Right hindlimb (tissue), 1 donor: ENCODE measurements around the gene CLPX.
"Not testable (repeated sequence)": the region's sequence is repeated elsewhere in the genome, so short reads cannot be mapped to it uniquely, and the experiment has no call there.

ENCODE experiments used
- DNase-seq: peaks from one replicate; pipeline ENCODE4 v3.0.0-alpha.2; 2018

CLPX gene

GRCh38 chr15:65204931-65205660, 20.0 kb upstream of the CLPX start:
- DNase-seq = no peak

- DNase-seq = no peak
Measured at GRCh38 chr15:65204236-65204930, 19.2 kb upstream of the CLPX start.

- no peak for DNase-seq
Measured at GRCh38 chr15:65201918-65202317, 16.8 kb upstream of the CLPX start.

- no peak for DNase-seq
Measured at GRCh38 chr15:65198571-65198970, 13.4 kb upstream of the CLPX start.

- DNase-seq = no peak
Measured at GRCh38 chr15:65197337-65197645, 12.1 kb upstream of the CLPX start.

- no peak for DNase-seq
Measured at GRCh38 chr15:65196637-65197336, 11.6 kb upstream of the CLPX start.

- peak; percentile 87 for DNase-seq
Measured at GRCh38 chr15:65195548-65195923, 10.4 kb upstream of the CLPX start.

- DNase-seq = peak; percentile 59
Measured at GRCh38 chr15:65194826-65195547, 9.8 kb upstream of the CLPX start.

GRCh38 chr15:65192016-65192415, 6.9 kb upstream of the CLPX start:
- no peak for DNase-seq

GRCh38 chr15:65189102-65189740, 4.1 kb upstream of the CLPX start:
- peak; percentile 57 for DNase-seq

- not testable (repeated sequence) for DNase-seq
Measured at GRCh38 chr15:65188472-65188871, 3.3 kb upstream of the CLPX start.

- DNase-seq = peak; percentile 68
Measured at GRCh38 chr15:65184305-65184867, 756 bp downstream of the CLPX start.

GRCh38 chr15:65183865-65184159, 1.3 kb downstream of the CLPX start:
- no peak for DNase-seq

- no peak for DNase-seq
Measured at GRCh38 chr15:65182538-65182937, 2.6 kb downstream of the CLPX start.

GRCh38 chr15:65181582-65182353, 3.4 kb downstream of the CLPX start:
- DNase-seq = not testable (repeated sequence)

GRCh38 chr15:65180167-65180566, 5.0 kb downstream of the CLPX start:
- DNase-seq = no peak

GRCh38 chr15:65177901-65178300, 7.2 kb downstream of the CLPX start:
- DNase-seq = no peak

- DNase-seq = no peak
Measured at GRCh38 chr15:65176056-65176455, 9.1 kb downstream of the CLPX start.

GRCh38 chr15:65175511-65175910, 9.6 kb downstream of the CLPX start:
- DNase-seq = no peak

GRCh38 chr15:65174509-65174908, 10.6 kb downstream of the CLPX start:
- DNase-seq = no peak

- DNase-seq = no peak
Measured at GRCh38 chr15:65172531-65172930, 12.6 kb downstream of the CLPX start.

- DNase-seq = no peak
Measured at GRCh38 chr15:65171428-65171827, 13.7 kb downstream of the CLPX start.
